Brain microvascular endothelial cell (primary cell): ENCODE measurements around the gene TCF20.

Experiments
- DNase-seq: peaks from one replicate; pipeline ENCODE4 v3.0.0-alpha.2; 2020
- H3K27ac ChIP-seq: fragments of 250-450 bp; sonication (Bioruptor Pico); 2 replicates; pipeline ENCODE4 v1.5.1; 2020; ENCODE audit warnings: mild to moderate bottlenecking, moderate library complexity
- H3K27me3 ChIP-seq: fragments of 250-450 bp; sonication (Bioruptor Pico); replicated peaks from 2 replicates; pipeline ENCODE4 v1.5.1; 2020; ENCODE audit warnings: mild to moderate bottlenecking
- H3K36me3 ChIP-seq: fragments of 250-450 bp; sonication (Bioruptor Pico); replicated peaks from 2 replicates; pipeline ENCODE4 v1.5.1; 2020; ENCODE audit warnings: mild to moderate bottlenecking
- H3K4me3 ChIP-seq: 2 replicates; pipeline ENCODE4 v1.5.1; 2011; ENCODE audit warnings: low read depth, mild to moderate bottlenecking, control low read depth, low read length, moderate library complexity
- in situ Hi-C: cut with HindIII; loops from 2 replicates; pipeline ENCODE4 v1.10.0; 2017; ENCODE audit warnings: low sequenced_read_pairs, low pct_ligation_motif_present
- TF ChIP-seq, protein P1 (sequence below): IDR thresholded peaks from 2 replicates; pipeline ENCODE4 v1.5.1; 2011; ENCODE audit warnings: low read depth, mild to moderate bottlenecking, moderate library complexity, low read length, control low read depth, inconsistent platforms; ENCODE audit errors: missing control alignments

Gene TCF20

DNA sequence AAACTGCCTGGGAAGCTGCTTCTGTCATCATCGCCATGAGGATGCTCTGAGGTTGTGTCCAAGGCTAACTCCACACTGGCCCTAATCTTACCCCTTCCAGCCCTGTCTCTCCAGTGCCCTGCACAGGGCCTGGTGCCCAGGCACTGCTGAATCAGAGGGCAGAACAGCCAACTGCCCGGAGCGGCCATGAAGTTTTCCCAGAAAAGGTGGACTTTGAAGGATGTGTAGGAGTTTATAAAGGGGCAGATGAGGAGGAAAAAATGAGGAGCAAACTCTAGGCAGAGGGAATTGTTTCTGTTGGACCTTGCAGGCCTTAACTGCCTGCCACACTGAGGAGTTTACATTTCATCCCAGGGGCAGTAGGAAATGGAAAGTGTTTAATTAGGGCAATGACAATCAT is 39.4 kb upstream of the TCF20 start:
- TF ChIP-seq, protein P1, sequence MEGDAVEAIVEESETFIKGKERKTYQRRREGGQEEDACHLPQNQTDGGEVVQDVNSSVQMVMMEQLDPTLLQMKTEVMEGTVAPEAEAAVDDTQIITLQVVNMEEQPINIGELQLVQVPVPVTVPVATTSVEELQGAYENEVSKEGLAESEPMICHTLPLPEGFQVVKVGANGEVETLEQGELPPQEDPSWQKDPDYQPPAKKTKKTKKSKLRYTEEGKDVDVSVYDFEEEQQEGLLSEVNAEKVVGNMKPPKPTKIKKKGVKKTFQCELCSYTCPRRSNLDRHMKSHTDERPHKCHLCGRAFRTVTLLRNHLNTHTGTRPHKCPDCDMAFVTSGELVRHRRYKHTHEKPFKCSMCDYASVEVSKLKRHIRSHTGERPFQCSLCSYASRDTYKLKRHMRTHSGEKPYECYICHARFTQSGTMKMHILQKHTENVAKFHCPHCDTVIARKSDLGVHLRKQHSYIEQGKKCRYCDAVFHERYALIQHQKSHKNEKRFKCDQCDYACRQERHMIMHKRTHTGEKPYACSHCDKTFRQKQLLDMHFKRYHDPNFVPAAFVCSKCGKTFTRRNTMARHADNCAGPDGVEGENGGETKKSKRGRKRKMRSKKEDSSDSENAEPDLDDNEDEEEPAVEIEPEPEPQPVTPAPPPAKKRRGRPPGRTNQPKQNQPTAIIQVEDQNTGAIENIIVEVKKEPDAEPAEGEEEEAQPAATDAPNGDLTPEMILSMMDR: no peak
- peaks cover 5% of the 10 kb centered on the region for H3K27me3 ChIP-seq
- in situ Hi-C loops: no loop called here

DNA sequence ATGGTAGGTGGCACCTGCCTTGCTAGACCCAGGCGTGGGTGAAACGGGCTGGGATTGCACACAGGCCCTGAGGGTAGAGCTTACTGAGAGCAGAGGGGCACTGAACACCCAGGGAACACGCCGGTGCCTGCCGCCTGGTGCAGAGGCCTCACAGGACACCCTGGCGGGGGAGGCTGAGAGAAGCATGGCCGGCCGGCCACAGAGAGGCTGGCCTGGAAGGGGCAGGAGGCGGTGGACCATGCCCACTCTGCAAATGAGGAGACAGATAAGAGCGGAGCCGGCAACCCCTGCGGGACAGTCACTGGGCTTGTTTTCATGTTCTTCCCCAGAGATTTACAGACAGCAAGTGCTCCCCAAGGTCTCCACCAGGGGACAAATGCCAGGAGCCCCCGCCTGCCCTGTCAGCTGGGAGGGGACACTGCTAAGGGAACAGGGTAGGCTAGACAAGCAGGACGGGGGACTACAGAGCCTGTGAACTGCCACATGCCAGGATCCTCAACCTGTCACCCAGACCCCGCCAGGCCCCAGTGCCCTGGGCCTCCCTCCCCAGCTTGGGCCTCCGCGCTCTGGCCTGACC is 38.5 kb upstream of the TCF20 start:
- in situ Hi-C loops: no loop called here
- peaks cover 10% of the 10 kb centered on the region for H3K27me3 ChIP-seq

More for the DNA sequence above, 39.4 kb upstream of the TCF20 start:
- DNase-seq: no peak
- H3K27ac ChIP-seq: no peak overlapping the region
- no peak overlapping the region for H3K4me3 ChIP-seq
- no peaks in the 10 kb centered on the region for H3K36me3 ChIP-seq

DNA sequence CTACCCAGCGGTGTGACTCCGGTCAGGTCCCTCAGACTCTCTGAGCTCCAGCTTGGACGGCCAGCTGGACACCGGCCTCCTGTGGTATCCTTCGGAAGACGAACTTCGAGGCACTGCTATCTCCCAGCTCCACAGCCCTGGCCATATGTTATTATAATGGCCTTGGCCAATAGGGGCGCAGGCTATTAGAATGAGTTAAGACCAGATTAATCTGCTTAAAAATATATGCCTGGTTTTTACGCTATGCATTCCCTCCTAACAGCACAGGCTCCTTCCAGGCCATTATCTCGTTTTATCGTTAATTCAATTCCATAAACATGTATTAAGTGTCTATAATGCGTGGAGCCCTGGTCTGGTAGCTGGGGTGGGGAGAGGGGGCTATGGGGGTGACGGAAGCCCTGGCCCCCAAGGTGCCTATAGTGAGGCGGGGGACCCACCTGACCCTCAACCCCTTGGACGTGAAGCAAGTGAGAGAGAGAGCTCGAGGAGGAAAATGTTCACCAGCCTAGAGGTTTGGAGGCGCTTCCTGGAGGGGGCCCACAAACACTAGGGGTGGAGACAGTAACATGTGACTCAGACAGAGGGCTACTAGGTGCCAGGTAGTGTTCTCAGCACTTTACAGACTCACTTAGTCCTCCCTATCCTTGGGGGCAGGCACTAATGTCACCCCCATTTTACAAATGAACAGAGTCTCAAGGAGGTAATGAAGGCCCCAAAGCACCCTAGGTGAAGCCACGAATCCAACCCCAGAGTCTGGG is 37.5 kb upstream of the TCF20 start:
- TF ChIP-seq, protein P1: no peak
- H3K27me3 ChIP-seq: peaks cover 15% of the 10 kb centered on the region
- DNase-seq: no peak

More for the DNA sequence above, 38.5 kb upstream of the TCF20 start:
- no peaks in the 10 kb centered on the region for H3K36me3 ChIP-seq
- DNase-seq: no peak
- H3K4me3 ChIP-seq: no peak overlapping the region
- no peak overlapping the region for H3K27ac ChIP-seq
- TF ChIP-seq, protein P1: peak; percentile 12

DNA sequence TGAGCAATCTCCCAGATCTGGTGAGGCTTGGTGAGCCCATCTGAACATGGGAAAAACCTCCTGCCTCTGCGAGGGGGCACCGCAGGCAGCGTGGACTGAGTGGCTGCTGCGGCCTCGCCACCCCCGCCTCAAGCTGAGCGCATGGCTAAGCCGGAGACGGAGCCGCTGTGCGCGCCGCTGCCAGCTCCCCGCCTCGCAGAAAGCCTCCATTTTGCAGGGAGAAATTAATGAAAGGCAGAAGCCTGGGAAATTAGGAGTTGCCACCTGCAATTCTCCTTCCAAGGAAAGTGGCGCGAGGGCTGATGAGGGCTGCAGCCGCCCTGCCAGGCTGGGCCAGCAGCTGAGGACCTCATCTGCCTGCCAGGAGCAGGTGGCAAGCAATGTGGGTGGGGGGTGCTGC is 35.6 kb upstream of the TCF20 start:
- Histone ChIP-seq H3K4me3 (no peak overlapping the region), H3K27ac (no peak overlapping the region), H3K36me3 (no peaks in the 10 kb centered on the region), H3K27me3 (peaks cover 21% of the 10 kb centered on the region)
- no peak for DNase-seq
- in situ Hi-C loops: no loop called here
- TF ChIP-seq, protein P1: no peak

More for the DNA sequence above, 37.5 kb upstream of the TCF20 start:
- no peaks in the 10 kb centered on the region for H3K36me3 ChIP-seq
- H3K4me3 ChIP-seq: no peak overlapping the region
- in situ Hi-C loops: no loop called here
- H3K27ac ChIP-seq: no peak overlapping the region

DNA sequence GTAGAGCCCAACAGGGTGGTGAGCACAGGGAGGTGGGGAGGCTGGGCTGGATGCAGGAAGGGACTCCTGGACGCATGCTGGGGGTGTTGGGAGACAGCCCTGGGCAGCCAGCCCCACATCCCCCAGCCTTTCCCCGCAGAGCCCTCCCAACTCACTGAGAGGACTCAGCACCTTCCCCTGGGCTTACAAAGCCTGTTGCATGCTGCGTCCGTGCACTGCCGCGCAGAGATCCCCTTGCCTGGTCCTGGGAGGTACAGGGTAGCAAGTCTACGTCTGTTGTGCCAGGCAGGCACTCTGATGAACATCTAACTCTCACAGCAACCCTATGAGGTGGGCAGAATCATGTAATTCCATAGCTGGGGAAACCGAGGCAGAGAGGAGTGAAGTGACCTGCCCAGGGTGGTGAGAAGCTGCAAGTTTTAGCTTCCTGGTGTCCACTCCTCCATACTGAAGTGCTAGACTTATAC is 33.9 kb upstream of the TCF20 start:
- DNase-seq: no peak
- peaks cover 26% of the 10 kb centered on the region for H3K27me3 ChIP-seq
- no peak overlapping the region for H3K27ac ChIP-seq
- TF ChIP-seq, protein P1: no peak
- H3K4me3 ChIP-seq: no peak overlapping the region
- in situ Hi-C loops: no loop called here
- no peaks in the 10 kb centered on the region for H3K36me3 ChIP-seq
